Measurements from ENCODE around the gene PJA2. TPM values are rescaled to one million over a fixed set of nuclear protein-coding genes. Genes with fewer than 3 reads are reported as not detected.
"Not testable (repeated sequence)": the region's sequence is repeated elsewhere in the genome, so short reads cannot be mapped to it uniquely, and the experiment has no call there.

PJA2 gene
- total RNA-seq, 1 donor: 124 TPM

- peak; percentile 46 for DNase-seq (ENCODE audit: low read depth)
- H3K4me3 ChIP-seq (ENCODE audit: low read depth, low read length): no peak overlapping the region
- TF ChIP-seq CTCF (IDR thresholded peaks at IDR 0.05; ENCODE audit: insufficient read depth, low read length): no peak
Observed at GRCh38 chr5:109416882-109417281, 7.1 kb upstream of the PJA2 start.

GRCh38 chr5:109413921-109414461, 4.2 kb upstream of the PJA2 start:
- not testable (repeated sequence) for H3K4me3 ChIP-seq (ENCODE audit: low read depth, low read length); DNase-seq (ENCODE audit: low read depth)

GRCh38 chr5:109413458-109413857, 3.7 kb upstream of the PJA2 start:
- peak; percentile 11 for DNase-seq (ENCODE audit: low read depth)
- no peak overlapping the region for H3K4me3 ChIP-seq (ENCODE audit: low read depth, low read length)
- no peak for TF ChIP-seq CTCF (IDR thresholded peaks at IDR 0.05; ENCODE audit: insufficient read depth, low read length)

- TF ChIP-seq CTCF (IDR thresholded peaks at IDR 0.05; ENCODE audit: insufficient read depth, low read length): no peak
- DNase-seq (ENCODE audit: low read depth): no peak
- H3K4me3 ChIP-seq (ENCODE audit: low read depth, low read length): no peak overlapping the region
Observed at GRCh38 chr5:109412981-109413402, 3.2 kb upstream of the PJA2 start.

GRCh38 chr5:109411627-109412026, 1.9 kb upstream of the PJA2 start:
- TF ChIP-seq CTCF (IDR thresholded peaks at IDR 0.05; ENCODE audit: insufficient read depth, low read length): no peak
- no peak overlapping the region for H3K4me3 ChIP-seq (ENCODE audit: low read depth, low read length)
- DNase-seq (ENCODE audit: low read depth): peak; percentile 93

GRCh38 chr5:109411149-109411514, 1.4 kb upstream of the PJA2 start:
- no peak for DNase-seq (ENCODE audit: low read depth)
- TF ChIP-seq CTCF (IDR thresholded peaks at IDR 0.05; ENCODE audit: insufficient read depth, low read length): no peak
- peak overlapping the region; percentile 67 for H3K4me3 ChIP-seq (ENCODE audit: low read depth, low read length)

GRCh38 chr5:109410389-109411148, 795 bp upstream of the PJA2 start:
- peak overlapping the region; percentile 67 for H3K4me3 ChIP-seq (ENCODE audit: low read depth, low read length)
- no peak for TF ChIP-seq CTCF (IDR thresholded peaks at IDR 0.05; ENCODE audit: insufficient read depth, low read length)
- DNase-seq (ENCODE audit: low read depth): peak; percentile 84
